Mesothelial cell of epicardium (in vitro differentiated cells): ENCODE data around the gene KCTD2. TPM values are rescaled to one million over a fixed set of nuclear protein-coding genes. Genes with fewer than 3 reads are reported as not detected.
A peak's percentile ranks its signal among the peaks of the same experiment; 100 is the strongest.

Experiments
- DNase-seq, 2 experiments: peaks; one replicate each; pipeline ENCODE4 v3.0.0; 2021; ENCODE audit warnings: low spot score in 2 of 2; ENCODE audit not compliant: unreplicated experiment in 2 of 2
- H3K27ac Mint-ChIP-seq: 2 replicates; pipeline ENCODE4 v1.8.0; 2021; ENCODE audit warnings: mixed read lengths
- H3K27me3 Mint-ChIP-seq: 2 replicates; pipeline ENCODE4 v1.8.0; 2021; ENCODE audit warnings: low read depth, mixed read lengths
- H3K36me3 Mint-ChIP-seq: 2 replicates; pipeline ENCODE4 v1.8.0; 2021; ENCODE audit warnings: mixed read lengths
- H3K4me1 Mint-ChIP-seq: 2 replicates; pipeline ENCODE4 v1.8.0; 2021; ENCODE audit warnings: mixed read lengths
- H3K4me3 Mint-ChIP-seq: 2 replicates; pipeline ENCODE4 v1.8.0; 2021; ENCODE audit warnings: mild to moderate bottlenecking, moderate library complexity, mixed read lengths
- H3K9me3 Mint-ChIP-seq: 2 replicates; pipeline ENCODE4 v1.8.0; 2021; ENCODE audit warnings: mixed read lengths
- CTCF ChIP-seq: fragments of 200-600 bp; sonication (generic); IDR thresholded peaks from one replicate; pipeline ENCODE4 v1.5.0; 2021; ENCODE audit warnings: antibody characterized with exemption; ENCODE audit not compliant: unreplicated experiment
- total RNA-seq: library from RNA; stranded (reverse); gene quantifications from 3 replicates; pipeline ENCODE4 v1.2.1, GENCODE V29; 2021

Gene KCTD2
- total RNA-seq, 1 donor from 2014 or later = 24.1 TPM

GRCh38 chr17:75033346-75034235, 13.4 kb upstream of the KCTD2 start:
- no peaks in the 10 kb centered on the region for H3K27me3 Mint-ChIP-seq
- H3K4me1 Mint-ChIP-seq = peaks cover 16% of the 10 kb centered on the region
- H3K36me3 Mint-ChIP-seq = peaks cover 7% of the 10 kb centered on the region
- peaks cover 14% of the 10 kb centered on the region for H3K9me3 Mint-ChIP-seq
- peak overlapping the region; percentile 98 for H3K4me3 Mint-ChIP-seq
- peak overlapping the region; percentile 99 for H3K27ac Mint-ChIP-seq
- TF ChIP-seq CTCF = no peak
- peak; percentile 90 to 100 for DNase-seq

DNA sequence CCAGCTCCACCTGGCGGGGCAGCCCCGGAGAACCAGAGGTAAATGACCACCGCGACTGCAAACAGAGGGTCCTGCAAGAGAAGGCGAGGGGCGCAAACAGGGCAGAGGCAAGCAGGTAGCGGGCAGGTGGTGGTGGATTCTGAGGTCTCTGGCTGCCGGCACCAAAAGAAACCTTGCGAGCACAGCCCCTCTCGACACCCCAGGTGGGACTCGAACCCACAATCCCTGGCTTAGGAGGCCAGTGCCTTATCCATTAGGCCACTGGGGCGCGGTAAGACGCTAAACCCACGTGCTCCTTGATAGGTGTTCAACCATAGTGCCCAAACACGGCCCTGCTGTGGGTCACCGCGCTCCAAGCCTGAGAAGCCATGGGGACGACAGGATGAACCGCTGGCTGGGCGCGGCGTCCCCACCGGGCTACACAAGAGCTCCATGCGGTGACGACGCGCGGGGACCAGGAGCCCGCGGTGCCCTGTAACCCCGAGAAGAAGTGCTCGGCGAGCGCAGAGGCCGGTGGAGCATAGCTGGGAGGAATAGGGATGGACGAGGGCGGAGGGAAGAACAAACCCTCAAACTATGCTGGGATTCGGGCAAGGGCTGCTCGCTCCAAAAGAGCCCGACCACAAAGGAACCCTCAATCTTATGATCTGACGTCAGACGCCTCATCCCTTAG, 12.7 kb upstream of the KCTD2 start:
- no peak for TF ChIP-seq CTCF
- peaks cover 11% of the 10 kb centered on the region for H3K9me3 Mint-ChIP-seq
- peaks cover 16% of the 10 kb centered on the region for H3K4me1 Mint-ChIP-seq
- peak; percentile 71 to 92 for DNase-seq
- peak overlapping the region; percentile 99 for H3K27ac Mint-ChIP-seq
- H3K27me3 Mint-ChIP-seq = no peaks in the 10 kb centered on the region
- peaks cover 9% of the 10 kb centered on the region for H3K36me3 Mint-ChIP-seq
- H3K4me3 Mint-ChIP-seq = peak overlapping the region; percentile 98

- TF ChIP-seq CTCF = no peak
- Mint-ChIP-seq H3K4me3 (peak overlapping the region; percentile 36), H3K27me3 (no peaks in the 10 kb centered on the region), H3K4me1 (peaks cover 16% of the 10 kb centered on the region), H3K36me3 (peaks cover 18% of the 10 kb centered on the region), H3K9me3 (no peaks in the 10 kb centered on the region), H3K27ac (peak overlapping the region; percentile 75)
- peak in 1 of 2 experiments; percentile 51 for DNase-seq
Observed at GRCh38 chr17:75036643-75037268, 10.3 kb upstream of the KCTD2 start.

DNA sequence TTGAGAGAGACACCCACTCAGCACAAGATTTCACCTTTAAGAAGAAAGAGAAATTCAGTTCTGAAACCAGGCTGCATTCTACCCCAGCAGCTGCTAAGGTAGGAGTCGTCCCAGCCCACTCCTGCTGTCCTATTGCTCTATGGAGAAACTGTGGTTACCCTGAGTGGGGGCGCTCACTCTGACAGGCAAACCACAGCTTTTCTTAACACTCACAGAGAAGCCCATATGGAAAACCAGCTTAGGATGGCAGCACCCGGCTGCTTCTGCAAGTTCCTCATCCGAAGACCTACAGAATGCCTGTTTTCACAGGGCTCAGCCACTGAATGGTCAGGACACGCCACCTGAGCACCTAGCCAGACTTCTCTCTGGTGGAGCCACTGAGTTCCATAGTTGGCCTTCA, 7.8 kb upstream of the KCTD2 start:
- Mint-ChIP-seq H3K4me1 (peaks cover 8% of the 10 kb centered on the region), H3K27me3 (no peaks in the 10 kb centered on the region), H3K36me3 (peaks cover 22% of the 10 kb centered on the region)

More for the DNA sequence above, 7.8 kb upstream of the KCTD2 start:
- no peak for DNase-seq
- Mint-ChIP-seq H3K27ac (no peak overlapping the region), H3K4me3 (no peak overlapping the region), H3K9me3 (no peaks in the 10 kb centered on the region)
- TF ChIP-seq CTCF = no peak
